C4-2B (cell line): Measurements from ENCODE around the gene PHPT1.

Experiments used
- H3K27ac ChIP-seq: fragments of 450-650 bp; 2 replicates; pipeline ENCODE4 v1.5.1; 2017
- ZFX ChIP-seq: fragments of 450-650 bp; IDR thresholded peaks from 2 replicates; pipeline ENCODE4 v1.6.1; 2017
- TF ChIP-seq, protein P1 (sequence below): fragments of 450-650 bp; conservative IDR thresholded peaks from 2 replicates; pipeline ENCODE4 v1.5.1; 2017; ENCODE audit warnings: mild to moderate bottlenecking

The PHPT1 gene

DNA sequence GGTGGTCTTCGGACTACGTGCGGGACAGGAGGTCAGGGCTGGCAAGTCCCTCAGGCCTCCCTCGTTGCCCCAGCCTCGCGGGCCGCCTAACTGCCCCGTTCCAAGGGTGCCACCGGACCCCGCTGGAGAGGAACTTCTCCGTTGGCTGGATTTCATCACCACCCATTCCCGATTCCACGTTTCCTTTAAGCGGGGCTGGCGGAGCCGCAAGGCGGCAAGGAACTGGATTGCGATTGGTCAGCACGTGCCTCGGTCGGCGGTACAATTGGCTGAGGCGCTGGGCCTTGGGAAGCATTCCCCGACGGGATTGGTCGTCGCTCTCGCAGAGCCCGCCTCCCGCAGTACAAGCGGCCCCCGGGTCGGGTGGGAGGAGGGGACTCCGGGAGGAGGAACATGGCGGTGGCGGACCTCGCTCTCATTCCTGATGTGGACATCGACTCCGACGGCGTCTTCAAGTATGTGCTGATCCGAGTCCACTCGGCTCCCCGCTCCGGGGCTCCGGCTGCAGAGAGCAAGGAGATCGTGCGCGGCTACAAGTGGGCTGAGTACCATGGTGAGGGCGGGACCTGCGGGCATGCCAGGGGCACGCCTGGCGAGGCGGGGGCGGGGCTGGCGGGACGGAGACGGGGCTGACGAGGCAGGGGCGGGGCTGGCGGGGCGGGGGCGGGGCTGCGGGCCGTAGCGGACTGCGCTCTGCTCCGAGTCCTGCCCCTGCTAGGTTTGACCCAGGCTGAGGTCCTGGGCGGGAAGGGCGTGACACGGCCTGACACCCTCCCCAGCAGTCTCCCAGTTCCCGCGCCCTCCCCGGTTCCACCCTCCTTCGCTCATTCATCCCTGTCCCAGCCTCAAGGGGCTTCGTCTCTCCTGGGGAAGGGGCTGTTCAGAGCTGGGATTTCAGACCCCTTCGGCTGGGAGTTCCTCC is at the start of gene PHPT1:
PHPT1 (plus strand) TSS at position 372 of the 922 bp plus-strand sequence; CDS start at position 394, 22 bp downstream.
- TF ChIP-seq, protein P1, sequence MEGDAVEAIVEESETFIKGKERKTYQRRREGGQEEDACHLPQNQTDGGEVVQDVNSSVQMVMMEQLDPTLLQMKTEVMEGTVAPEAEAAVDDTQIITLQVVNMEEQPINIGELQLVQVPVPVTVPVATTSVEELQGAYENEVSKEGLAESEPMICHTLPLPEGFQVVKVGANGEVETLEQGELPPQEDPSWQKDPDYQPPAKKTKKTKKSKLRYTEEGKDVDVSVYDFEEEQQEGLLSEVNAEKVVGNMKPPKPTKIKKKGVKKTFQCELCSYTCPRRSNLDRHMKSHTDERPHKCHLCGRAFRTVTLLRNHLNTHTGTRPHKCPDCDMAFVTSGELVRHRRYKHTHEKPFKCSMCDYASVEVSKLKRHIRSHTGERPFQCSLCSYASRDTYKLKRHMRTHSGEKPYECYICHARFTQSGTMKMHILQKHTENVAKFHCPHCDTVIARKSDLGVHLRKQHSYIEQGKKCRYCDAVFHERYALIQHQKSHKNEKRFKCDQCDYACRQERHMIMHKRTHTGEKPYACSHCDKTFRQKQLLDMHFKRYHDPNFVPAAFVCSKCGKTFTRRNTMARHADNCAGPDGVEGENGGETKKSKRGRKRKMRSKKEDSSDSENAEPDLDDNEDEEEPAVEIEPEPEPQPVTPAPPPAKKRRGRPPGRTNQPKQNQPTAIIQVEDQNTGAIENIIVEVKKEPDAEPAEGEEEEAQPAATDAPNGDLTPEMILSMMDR = no peak
- no peak for TF ChIP-seq ZFX
- peak within 1 kb of the TSS; percentile 96 for H3K27ac ChIP-seq

DNA sequence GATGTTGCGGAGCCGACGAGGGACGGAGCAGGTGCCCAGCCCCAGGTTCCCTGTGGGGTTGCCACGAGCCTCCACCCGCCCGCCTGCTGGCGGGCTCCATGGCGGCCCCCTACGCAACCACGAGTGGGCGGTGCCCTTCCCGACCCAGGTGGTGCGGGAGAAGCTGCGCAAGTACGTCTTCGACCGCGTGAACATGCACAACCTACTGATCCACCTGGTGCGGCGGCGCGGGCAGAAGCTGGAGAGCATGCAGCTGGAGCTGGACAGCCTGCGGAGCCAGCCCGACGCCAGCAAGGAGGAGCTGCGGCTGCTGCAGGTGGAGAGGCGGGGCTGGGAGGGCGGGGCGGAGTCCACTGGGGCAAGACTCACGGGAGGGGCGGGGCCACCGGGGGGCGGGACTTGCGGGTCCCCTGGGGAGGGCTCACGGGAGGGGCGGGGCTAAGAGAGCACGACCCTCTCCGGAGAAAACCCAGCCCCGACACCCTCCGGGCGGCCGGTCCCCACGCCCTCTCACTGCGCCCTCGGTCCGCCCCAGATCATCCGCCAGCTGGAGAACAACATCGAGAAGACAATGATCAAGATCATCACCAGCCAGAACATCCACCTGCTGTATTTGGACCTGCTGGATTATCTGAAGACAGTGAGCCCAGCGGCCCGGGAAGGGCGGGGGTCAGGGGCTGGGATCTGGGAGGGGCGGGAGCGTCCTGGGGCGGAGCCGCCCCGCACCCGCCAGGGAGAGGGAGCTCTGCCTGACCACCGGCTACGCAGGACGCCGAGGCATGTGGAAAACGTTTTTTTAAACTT is 49.2 kb upstream of the PHPT1 start:
- H3K27ac ChIP-seq = peak overlapping the region; percentile 96
- TF ChIP-seq, protein P1 = no peak
- no peak for TF ChIP-seq ZFX

DNA sequence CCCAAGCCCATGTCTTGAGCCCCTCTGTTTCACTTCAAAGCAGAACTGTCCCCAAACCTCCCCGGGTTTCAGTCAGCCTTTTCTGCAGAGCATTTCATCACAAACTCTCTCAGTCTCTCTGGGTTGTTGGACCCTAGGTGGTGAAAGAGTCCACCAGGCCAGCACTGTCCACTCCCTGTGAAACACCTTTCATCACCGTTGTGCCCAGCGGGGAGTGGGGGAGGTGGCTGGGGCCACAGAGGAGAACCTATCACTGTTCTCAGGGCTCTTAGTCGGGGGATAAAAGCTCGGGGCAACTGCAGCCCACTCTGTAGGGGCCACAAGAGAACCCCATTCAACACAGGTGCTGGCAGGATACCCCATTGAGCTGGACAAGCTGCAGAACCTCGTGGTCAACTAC is 46.9 kb upstream of the PHPT1 start:
- H3K27ac ChIP-seq = peak overlapping the region; percentile 96; the same call in 1 of the 2 replicates
- TF ChIP-seq, protein P1 = no peak
- TF ChIP-seq ZFX = no peak

DNA sequence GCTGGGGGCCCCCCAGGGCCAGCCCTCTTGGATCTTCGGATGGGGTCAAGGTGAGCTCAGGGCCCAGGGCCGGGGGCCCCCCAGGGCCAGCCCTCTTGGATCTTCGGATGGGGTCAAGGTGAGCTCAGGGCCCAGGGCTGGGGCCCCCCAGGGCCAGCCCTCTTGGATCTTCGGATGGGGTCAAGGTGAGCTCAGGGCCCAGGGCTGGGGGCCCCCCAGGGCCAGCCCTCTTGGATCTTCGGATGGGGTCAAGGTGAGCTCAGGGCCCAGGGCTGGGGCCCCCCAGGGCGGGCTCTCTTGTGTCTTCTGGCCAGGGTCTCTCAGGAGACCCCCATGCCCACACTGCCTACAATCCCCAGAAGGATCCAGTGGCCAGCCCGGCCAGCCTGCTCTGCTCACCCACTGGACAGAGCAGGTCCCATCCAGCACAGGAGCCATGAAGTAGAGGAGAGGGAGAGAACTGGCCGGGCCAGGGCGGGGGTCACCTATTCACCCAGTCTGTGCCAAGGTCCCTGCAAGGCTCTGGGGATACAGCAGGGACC is 46.1 kb upstream of the PHPT1 start:
- peak overlapping the region; percentile 81 for H3K27ac ChIP-seq

DNA sequence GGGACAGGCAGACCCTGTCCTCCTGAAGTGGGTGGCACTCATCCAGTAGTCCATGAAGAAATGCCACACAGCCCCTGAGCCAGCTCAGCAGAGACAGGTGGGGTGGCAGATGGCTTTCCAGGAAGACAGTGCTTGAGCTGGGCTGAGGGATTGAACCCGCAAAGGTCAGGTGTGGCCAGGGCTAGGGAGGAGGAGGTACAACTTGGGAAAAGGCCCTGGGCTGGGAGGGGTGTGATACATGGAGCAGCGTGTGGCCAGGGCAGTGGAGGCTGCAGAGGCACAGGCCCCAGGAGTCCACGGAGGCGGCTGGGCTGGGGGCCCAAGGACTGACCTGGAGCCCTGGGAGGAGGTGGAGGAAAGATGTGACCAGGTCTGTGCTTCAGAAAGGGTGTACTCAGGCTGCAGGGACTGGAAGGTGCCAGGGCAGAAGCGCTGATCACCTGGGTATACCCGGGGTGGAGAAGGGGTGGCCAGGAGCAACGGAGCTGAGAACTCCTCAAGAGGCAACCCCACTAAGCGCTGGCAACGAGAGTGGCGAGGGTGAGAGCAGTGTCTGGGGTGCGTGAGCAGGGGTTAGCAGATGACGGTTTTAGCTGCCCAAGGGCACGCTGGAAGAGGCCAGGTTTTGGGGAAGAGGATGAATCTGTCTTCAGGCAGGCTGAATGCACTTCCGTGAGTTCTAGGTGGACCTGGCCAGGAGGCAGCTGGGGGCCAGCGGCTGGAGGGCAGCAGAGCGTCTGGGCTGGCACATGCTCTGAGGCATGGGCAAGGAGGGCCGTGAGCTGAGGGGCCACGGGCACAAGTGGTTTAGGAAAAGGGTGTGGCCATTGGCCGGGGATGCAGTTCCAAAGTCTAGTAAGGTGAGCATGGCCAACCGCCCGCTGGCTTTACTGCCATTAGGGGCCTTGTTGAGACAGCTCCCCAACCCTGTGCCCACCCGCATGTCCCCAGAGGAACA is 45.4 kb upstream of the PHPT1 start:
- TF ChIP-seq, protein P1 = no peak
- no peak for TF ChIP-seq ZFX

DNA sequence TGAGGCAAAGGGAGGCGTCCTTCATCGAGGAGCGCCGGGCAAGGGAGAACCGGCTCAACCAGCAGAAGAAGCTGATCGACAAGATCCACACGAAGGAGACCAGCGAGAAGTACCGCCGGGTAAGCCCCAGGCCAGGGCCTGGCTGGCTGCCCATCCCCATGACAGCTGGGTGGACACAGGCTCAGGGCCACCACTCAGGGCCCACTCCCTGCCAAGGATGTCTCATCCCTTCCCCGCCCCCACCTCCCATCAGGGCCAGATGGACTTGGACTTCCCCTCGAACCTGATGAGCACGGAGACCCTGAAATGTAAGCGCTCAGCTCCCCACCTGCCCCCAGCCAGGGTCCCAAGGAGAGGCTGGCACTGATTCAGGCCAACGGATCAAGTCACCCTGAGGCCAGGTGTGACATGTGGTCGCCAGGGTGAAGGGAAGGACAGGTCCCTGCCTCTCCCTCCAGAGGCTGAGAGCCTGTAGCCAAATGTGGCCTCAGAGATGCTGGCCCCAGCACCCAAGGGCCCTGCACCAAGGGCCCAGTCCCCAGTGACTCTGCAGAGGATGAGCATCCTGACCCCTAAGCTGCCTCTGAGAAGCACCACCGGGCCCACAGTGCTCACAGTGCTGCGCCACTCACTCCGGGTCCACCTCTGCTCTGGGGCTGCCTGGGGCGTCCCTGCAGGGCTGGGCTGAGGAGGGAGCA is 44.6 kb upstream of the PHPT1 start:
- peak overlapping the region; percentile 81 for H3K27ac ChIP-seq
- TF ChIP-seq, protein P1 = no peak
- no peak for TF ChIP-seq ZFX

More for the DNA sequence above, 45.4 kb upstream of the PHPT1 start:
- peak overlapping the region; percentile 81 for H3K27ac ChIP-seq
